Neuronal stem cell (in vitro differentiated cells): ENCODE results near the gene TMEM255B.

Experiments
- DNase-seq: peaks from one replicate; pipeline ENCODE4 v3.0.0-alpha.2; 2013; ENCODE audit warnings: low spot score
- H2AFZ ChIP-seq: one replicate; pipeline ENCODE4 v1.6.1; 2013; ENCODE audit warnings: mild to moderate bottlenecking, low read length, inconsistent platforms
- H2AK5ac ChIP-seq: 2 replicates; pipeline ENCODE4 v1.6.1; 2013; ENCODE audit warnings: low read depth, mild to moderate bottlenecking, inconsistent platforms, low read length, moderate library complexity, mixed read lengths
- H2BK120ac ChIP-seq: 2 replicates; pipeline ENCODE4 v1.6.1; 2013; ENCODE audit warnings: low read depth, mild to moderate bottlenecking, inconsistent platforms, low read length, moderate library complexity, mixed read lengths
- H2BK12ac ChIP-seq: one replicate; pipeline ENCODE4 v1.6.1; 2013; ENCODE audit warnings: low read length, inconsistent platforms
- H2BK15ac ChIP-seq: 2 replicates; pipeline ENCODE4 v1.6.1; 2013; ENCODE audit warnings: mild to moderate bottlenecking, low read length, inconsistent platforms, mixed read lengths
- H2BK5ac ChIP-seq: one replicate; pipeline ENCODE4 v1.6.1; 2013; ENCODE audit warnings: inconsistent platforms, mild to moderate bottlenecking, low read length, moderate library complexity
- H3K14ac ChIP-seq: one replicate; pipeline ENCODE4 v1.6.1; 2013; ENCODE audit warnings: low read length, inconsistent platforms
- H3K18ac ChIP-seq: 2 replicates; pipeline ENCODE4 v1.6.1; 2013; ENCODE audit warnings: low read length, inconsistent platforms
- H3K23ac ChIP-seq: 2 replicates; pipeline ENCODE4 v1.6.1; 2013; ENCODE audit warnings: low read depth, mild to moderate bottlenecking, mixed read lengths, low read length, inconsistent platforms; ENCODE audit not compliant: poor library complexity
- H3K27ac ChIP-seq: replicated peaks from 3 replicates; pipeline ENCODE4 v1.5.1; 2013; ENCODE audit warnings: low read length, inconsistent platforms
- H3K27me3 ChIP-seq, 3 experiments: 2 replicates each; pipeline ENCODE4 v1.6.1; 2013; ENCODE audit warnings: low read length in 3 of 3, mild to moderate bottlenecking in 2 of 3, inconsistent platforms in 1 of 3, low read depth in 1 of 3, mixed read lengths in 1 of 3, moderate library complexity in 1 of 3; ENCODE audit not compliant: control insufficient read depth in 3 of 3, insufficient read depth in 3 of 3
- H3K36me3 ChIP-seq, 2 donors: replicated peaks in 1 of 2; 2 replicates each; pipeline ENCODE4 v1.6.1; 2013; ENCODE audit warnings: low read length in 2 of 2; ENCODE audit not compliant: control insufficient read depth in 2 of 2, insufficient read depth in 2 of 2
- H3K4ac ChIP-seq: 2 replicates; pipeline ENCODE4 v1.6.1; 2013; ENCODE audit warnings: inconsistent platforms, mild to moderate bottlenecking, low read length, moderate library complexity
- H3K4me1 ChIP-seq, 2 donors: 1 replicate in 1 of 2; 2 replicates in 1 of 2; pipeline ENCODE4 v1.6.1; 2013; ENCODE audit warnings: low read length in 2 of 2, low read depth in 1 of 2; ENCODE audit not compliant: control insufficient read depth in 2 of 2, insufficient read depth in 1 of 2
- H3K4me2 ChIP-seq: one replicate; pipeline ENCODE4 v1.6.1; 2013; ENCODE audit warnings: mild to moderate bottlenecking, low read length, inconsistent platforms; ENCODE audit not compliant: insufficient read depth, poor library complexity, severe bottlenecking
- H3K4me3 ChIP-seq, 2 donors: 2 replicates each; pipeline ENCODE4 v1.5.1; 2013; ENCODE audit warnings: low read length in 2 of 2, mild to moderate bottlenecking in 2 of 2, inconsistent platforms in 1 of 2, moderate library complexity in 1 of 2
- H3K79me1 ChIP-seq: one replicate; pipeline ENCODE4 v1.6.1; 2013; ENCODE audit warnings: low read depth, mild to moderate bottlenecking, inconsistent platforms, low read length, moderate library complexity
- H3K9ac ChIP-seq: one replicate; pipeline ENCODE4 v1.6.1; 2013; ENCODE audit warnings: mild to moderate bottlenecking, low read depth, low read length, inconsistent platforms; ENCODE audit not compliant: poor library complexity
- H3K9me3 ChIP-seq, 2 donors: replicated peaks in 1 of 2; 2 replicates each; pipeline versions ENCODE3 to v1.6.1; 2013; ENCODE audit warnings: low read length in 2 of 2, mild to moderate bottlenecking in 2 of 2, inconsistent platforms in 1 of 2, low read depth in 1 of 2, mixed read lengths in 1 of 2, moderate library complexity in 1 of 2; ENCODE audit not compliant: control insufficient read depth in 2 of 2, insufficient read depth in 1 of 2
- H4K8ac ChIP-seq: one replicate; pipeline ENCODE4 v1.6.1; 2013; ENCODE audit warnings: low read depth, mild to moderate bottlenecking, inconsistent platforms, low read length, moderate library complexity
- H4K91ac ChIP-seq: one replicate; pipeline ENCODE4 v1.6.1; 2013; ENCODE audit warnings: low read length, low read depth, mild to moderate bottlenecking, inconsistent platforms; ENCODE audit not compliant: poor library complexity
- WGBS, 2 donors: extraction: QIAGEN DNeasy Blood & Tissue Kit; methylation state at CpG; one replicate each; pipeline ENCODE4 v1.1.7; 2013; ENCODE audit warnings: missing lambda C conversion rate in 2 of 2, mixed read lengths in 1 of 2; ENCODE audit not compliant: insufficient read length in 2 of 2, insufficient replicate concordance in 1 of 2; ENCODE audit errors: extremely low coverage in 2 of 2; 5-methylcytosine and 5-hydroxymethylcytosine counted together

Gene TMEM255B

GRCh38 chr13:113845723-113846635, 87.0 kb downstream of the TMEM255B start:
- Histone ChIP-seq H3K27ac (no peak overlapping the region), H3K4me1 (peaks cover 0 to 4% of the 10 kb centered on the region in 2 donors), H3K4ac (no peak overlapping the region), H2AK5ac (no peak overlapping the region), H2AFZ (no peak overlapping the region), H3K23ac (no peak overlapping the region), H3K18ac (no peak overlapping the region), H3K9me3 (no peaks in the 10 kb centered on the region), H3K36me3 (peaks cover 0 to 4% of the 10 kb centered on the region in 2 donors), H2BK5ac (no peak overlapping the region), H2BK120ac (no peak overlapping the region), H3K14ac (no peak overlapping the region), H2BK15ac (no peak overlapping the region), H4K91ac (no peak overlapping the region), H3K27me3 (no peaks in the 10 kb centered on the region), H2BK12ac (no peak overlapping the region), H4K8ac (no peak overlapping the region), H3K4me2 (no peak overlapping the region), H3K79me1 (peaks cover 2% of the 10 kb centered on the region), H3K9ac (no peak overlapping the region), H3K4me3 (peak overlapping the region in 1 of 2 donors; percentile 7)
- no peak for DNase-seq
- no CpG with 5 or more reads among the region's 30 CpGs for WGBS, 2 donors

GRCh38 chr13:113846636-113847318, 87.8 kb downstream of the TMEM255B start:
- Histone ChIP-seq H4K91ac (no peak overlapping the region), H3K14ac (peak overlapping the region; percentile 58), H3K18ac (peak overlapping the region; percentile 29), H3K36me3 (peaks cover 0 to 2% of the 10 kb centered on the region in 2 donors), H2AK5ac (no peak overlapping the region), H3K27ac (no peak overlapping the region), H3K27me3 (no peaks in the 10 kb centered on the region), H2BK12ac (no peak overlapping the region), H3K4ac (no peak overlapping the region), H2BK5ac (no peak overlapping the region), H2BK15ac (no peak overlapping the region), H3K79me1 (peaks cover 2% of the 10 kb centered on the region), H2AFZ (no peak overlapping the region), H3K4me2 (no peak overlapping the region), H3K9ac (peak overlapping the region; percentile 47), H2BK120ac (no peak overlapping the region), H3K9me3 (no peaks in the 10 kb centered on the region), H3K23ac (no peak overlapping the region), H3K4me1 (peaks cover 0 to 4% of the 10 kb centered on the region in 2 donors), H3K4me3 (peak overlapping the region in 1 of 2 donors; percentile 2), H4K8ac (no peak overlapping the region)
- no CpG with 5 or more reads among the region's 28 CpGs for WGBS, 2 donors
- DNase-seq, result no peak

GRCh38 chr13:113848020-113848419, 89.0 kb downstream of the TMEM255B start:
- no peak for DNase-seq
- H3K36me3 ChIP-seq, result peaks cover 0 to 2% of the 10 kb centered on the region in 2 donors
- H2BK12ac ChIP-seq, result no peak overlapping the region
- H3K27me3 ChIP-seq, result peaks cover 0 to 2% (median 0%) of the 10 kb centered on the region in 3 experiments
- H3K9ac ChIP-seq, result no peak overlapping the region
- H3K23ac ChIP-seq, result no peak overlapping the region
- no CpG with 5 or more reads among the region's 8 CpGs for WGBS, 2 donors
- H3K14ac ChIP-seq, result no peak overlapping the region
- H3K79me1 ChIP-seq, result peaks cover 2% of the 10 kb centered on the region
- H3K27ac ChIP-seq, result no peak overlapping the region
- no peak overlapping the region for H2AK5ac ChIP-seq
- no peak overlapping the region for H3K4ac ChIP-seq
- no peak overlapping the region for H2AFZ ChIP-seq
- no peaks in the 10 kb centered on the region for H3K9me3 ChIP-seq
- peaks cover under 1 to 8% of the 10 kb centered on the region in 2 donors for H3K4me1 ChIP-seq
- H4K8ac ChIP-seq, result no peak overlapping the region
- H2BK15ac ChIP-seq, result no peak overlapping the region
- no peak overlapping the region for H3K4me3 ChIP-seq
- no peak overlapping the region for H3K18ac ChIP-seq
- no peak overlapping the region for H4K91ac ChIP-seq
- H2BK5ac ChIP-seq, result no peak overlapping the region
- H2BK120ac ChIP-seq, result no peak overlapping the region
- no peak overlapping the region for H3K4me2 ChIP-seq
